VCaP (cell line): ENCODE results near the gene AGMAT.

Source experiments
- H3K27ac ChIP-seq: fragments of 450-650 bp; 2 replicates; pipeline ENCODE4 v1.5.1; 2017
- CTCF ChIP-seq: fragments of 450-650 bp; conservative IDR thresholded peaks from 2 replicates; pipeline ENCODE4 v1.5.1; 2017; ENCODE audit warnings: mild to moderate bottlenecking, moderate library complexity

The AGMAT gene

GRCh38 chr1:15523104-15524020 is 61.5 kb downstream of the AGMAT start:
- TF ChIP-seq CTCF: no peak
- peak overlapping the region; percentile 90 for H3K27ac ChIP-seq

GRCh38 chr1:15522551-15522950 is 62.3 kb downstream of the AGMAT start:
- no peak for TF ChIP-seq CTCF
- H3K27ac ChIP-seq: peak overlapping the region; percentile 90
